Mesendoderm (in vitro differentiated cells): ENCODE measurements around the gene MC1R.
"Not testable (repeated sequence)": the region's sequence is repeated elsewhere in the genome, so short reads cannot be mapped to it uniquely, and the experiment has no call there.

Source experiments
- DNase-seq: peaks from one replicate; pipeline ENCODE4 v3.0.0; 2013
- H2AK5ac ChIP-seq: 2 replicates; pipeline ENCODE4 v1.6.1; 2013; ENCODE audit warnings: low read length, inconsistent platforms
- H2BK120ac ChIP-seq: 2 replicates; pipeline ENCODE4 v1.6.1; 2013; ENCODE audit warnings: low read depth, mild to moderate bottlenecking, low read length, moderate library complexity, mixed read lengths
- H2BK15ac ChIP-seq: replicated peaks from 2 replicates; pipeline ENCODE4 v1.6.1; 2013; ENCODE audit warnings: low read depth, mild to moderate bottlenecking, moderate library complexity
- H2BK5ac ChIP-seq: 2 replicates; pipeline ENCODE4 v1.6.1; 2013; ENCODE audit warnings: low read length, inconsistent platforms
- H3K18ac ChIP-seq: 2 replicates; pipeline ENCODE4 v1.6.1; 2013; ENCODE audit warnings: mild to moderate bottlenecking, low read length, mixed read lengths
- H3K23ac ChIP-seq: one replicate; pipeline ENCODE4 v1.6.1; 2013; ENCODE audit warnings: low read length
- H3K27ac ChIP-seq: 2 replicates; pipeline ENCODE4 v1.5.1; 2013; ENCODE audit warnings: low read depth, mild to moderate bottlenecking, inconsistent platforms, low read length, moderate library complexity
- H3K27me3 ChIP-seq: 2 replicates; pipeline ENCODE4 v1.6.1; 2013; ENCODE audit warnings: low read length, control low read depth, mild to moderate bottlenecking, inconsistent platforms; ENCODE audit not compliant: insufficient read depth, poor library complexity
- H3K36me3 ChIP-seq: 2 replicates; pipeline ENCODE4 v1.6.1; 2013; ENCODE audit warnings: low read length, inconsistent platforms; ENCODE audit not compliant: control insufficient read depth, insufficient read depth
- H3K4ac ChIP-seq: one replicate; pipeline ENCODE4 v1.6.1; 2013; ENCODE audit warnings: low read depth, mild to moderate bottlenecking, low read length, moderate library complexity
- H3K4me1 ChIP-seq: 2 replicates; pipeline ENCODE4 v1.6.1; 2013; ENCODE audit warnings: low read depth, low read length, inconsistent platforms; ENCODE audit not compliant: control insufficient read depth
- H3K4me2 ChIP-seq: 2 replicates; pipeline ENCODE4 v1.6.1; 2013; ENCODE audit warnings: low read length
- H3K4me3 ChIP-seq: 2 replicates; pipeline ENCODE4 v1.5.1; 2013; ENCODE audit warnings: mild to moderate bottlenecking, low read length
- H3K56ac ChIP-seq: one replicate; pipeline ENCODE4 v1.6.1; 2013; ENCODE audit warnings: low read length
- H3K79me1 ChIP-seq: 2 replicates; pipeline ENCODE4 v1.6.1; 2013; ENCODE audit warnings: low read length, inconsistent platforms
- H3K79me2 ChIP-seq: 2 replicates; pipeline ENCODE4 v1.6.1; 2013; ENCODE audit warnings: mild to moderate bottlenecking, low read length; ENCODE audit not compliant: control insufficient read depth, insufficient read depth
- H3K9ac ChIP-seq: 2 replicates; pipeline ENCODE4 v1.6.1; 2013; ENCODE audit warnings: low read length, inconsistent platforms
- H4K5ac ChIP-seq: one replicate; pipeline ENCODE4 v1.6.1; 2013; ENCODE audit warnings: low read length
- H4K8ac ChIP-seq: one replicate; pipeline ENCODE4 v1.6.1; 2013; ENCODE audit warnings: low read depth, mild to moderate bottlenecking, control low read depth, low read length, moderate library complexity
- WGBS: extraction: QIAGEN DNeasy Blood & Tissue Kit; methylation state at CpG from one replicate; pipeline ENCODE4 v1.1.7; 2013; ENCODE audit warnings: low lambda C conversion rate, missing lambda C conversion rate; ENCODE audit not compliant: insufficient coverage; ENCODE audit errors: extremely low coverage; 5-methylcytosine and 5-hydroxymethylcytosine counted together

Gene MC1R

GRCh38 chr16:89911375-89911774, 7.3 kb upstream of the MC1R start:
- no peaks in the 10 kb centered on the region for H3K4me1 ChIP-seq
- H3K4ac ChIP-seq, result no peak overlapping the region
- H3K4me2 ChIP-seq, result no peak overlapping the region
- H3K23ac ChIP-seq, result no peak overlapping the region
- H2AK5ac ChIP-seq, result no peak overlapping the region
- H3K27me3 ChIP-seq, result no peaks in the 10 kb centered on the region
- no peak overlapping the region for H2BK15ac ChIP-seq
- H3K56ac ChIP-seq, result no peak overlapping the region
- H4K8ac ChIP-seq, result no peak overlapping the region
- peaks cover 11% of the 10 kb centered on the region for H3K36me3 ChIP-seq
- no CpG with 5 or more reads among the region's 14 CpGs for WGBS
- H3K18ac ChIP-seq, result no peak overlapping the region
- no peak overlapping the region for H3K4me3 ChIP-seq
- H3K79me1 ChIP-seq, result no peaks in the 10 kb centered on the region
- DNase-seq, result no peak
- no peak overlapping the region for H4K5ac ChIP-seq
- H2BK120ac ChIP-seq, result no peak overlapping the region
- H3K27ac ChIP-seq, result no peak overlapping the region
- no peaks in the 10 kb centered on the region for H3K79me2 ChIP-seq
- no peak overlapping the region for H2BK5ac ChIP-seq
- no peak overlapping the region for H3K9ac ChIP-seq

GRCh38 chr16:89912143-89912542, 6.5 kb upstream of the MC1R start:
- no peaks in the 10 kb centered on the region for H3K4me1 ChIP-seq
- no peak overlapping the region for H3K4me3 ChIP-seq
- DNase-seq, result no peak
- no peak overlapping the region for H3K27ac ChIP-seq
- no peak overlapping the region for H3K56ac ChIP-seq
- no peak overlapping the region for H3K9ac ChIP-seq
- no peak overlapping the region for H2AK5ac ChIP-seq
- no peaks in the 10 kb centered on the region for H3K79me2 ChIP-seq
- no peak overlapping the region for H3K18ac ChIP-seq
- peaks cover 8% of the 10 kb centered on the region for H3K36me3 ChIP-seq
- H3K23ac ChIP-seq, result no peak overlapping the region
- no peaks in the 10 kb centered on the region for H3K79me1 ChIP-seq
- no peak overlapping the region for H2BK5ac ChIP-seq
- H4K5ac ChIP-seq, result no peak overlapping the region
- H3K4me2 ChIP-seq, result no peak overlapping the region
- H4K8ac ChIP-seq, result no peak overlapping the region
- no peak overlapping the region for H2BK15ac ChIP-seq
- no peaks in the 10 kb centered on the region for H3K27me3 ChIP-seq
- no peak overlapping the region for H2BK120ac ChIP-seq
- H3K4ac ChIP-seq, result no peak overlapping the region
- WGBS, result no CpG with 5 or more reads among the region's 13 CpGs

- no peak overlapping the region for H3K27ac ChIP-seq
- no peak overlapping the region for H2BK120ac ChIP-seq
- no peak overlapping the region for H3K18ac ChIP-seq
- H3K27me3 ChIP-seq, result no peaks in the 10 kb centered on the region
- H3K9ac ChIP-seq, result no peak overlapping the region
- H4K5ac ChIP-seq, result no peak overlapping the region
- H3K79me1 ChIP-seq, result no peaks in the 10 kb centered on the region
- WGBS, result no CpG with 5 or more reads among the region's 14 CpGs
- no peak overlapping the region for H3K4me2 ChIP-seq
- H4K8ac ChIP-seq, result no peak overlapping the region
- peaks cover 8% of the 10 kb centered on the region for H3K36me3 ChIP-seq
- no peak overlapping the region for H2BK5ac ChIP-seq
- no peak overlapping the region for H2BK15ac ChIP-seq
- DNase-seq, result no peak
- H3K56ac ChIP-seq, result no peak overlapping the region
- H3K79me2 ChIP-seq, result no peaks in the 10 kb centered on the region
- H3K4ac ChIP-seq, result no peak overlapping the region
- peaks cover 2% of the 10 kb centered on the region for H3K4me1 ChIP-seq
- no peak overlapping the region for H3K23ac ChIP-seq
- no peak overlapping the region for H2AK5ac ChIP-seq
- no peak overlapping the region for H3K4me3 ChIP-seq
Measured at GRCh38 chr16:89912627-89913026, 6.0 kb upstream of the MC1R start.

- Histone ChIP-seq H3K79me1 (no peaks in the 10 kb centered on the region), H2BK15ac (no peak overlapping the region), H4K8ac (no peak overlapping the region), H3K27ac (no peak overlapping the region), H3K18ac (no peak overlapping the region), H2BK120ac (no peak overlapping the region), H3K27me3 (no peaks in the 10 kb centered on the region), H3K79me2 (no peaks in the 10 kb centered on the region), H3K4me2 (no peak overlapping the region), H3K23ac (no peak overlapping the region), H3K9ac (no peak overlapping the region), H4K5ac (no peak overlapping the region), H3K36me3 (peaks cover 7% of the 10 kb centered on the region), H3K4me3 (no peak overlapping the region), H2BK5ac (no peak overlapping the region), H3K4me1 (peaks cover 2% of the 10 kb centered on the region), H2AK5ac (no peak overlapping the region), H3K4ac (no peak overlapping the region), H3K56ac (no peak overlapping the region)
- no peak for DNase-seq
- no CpG with 5 or more reads among the region's 30 CpGs for WGBS
Measured at GRCh38 chr16:89913408-89914387, 5.0 kb upstream of the MC1R start.

- not testable (repeated sequence) for H2BK15ac ChIP-seq, H3K4me1 ChIP-seq, H3K4ac ChIP-seq
Measured at GRCh38 chr16:89914642-89915285, 3.9 kb upstream of the MC1R start.

More at GRCh38 chr16:89914642-89915285, 3.9 kb upstream of the MC1R start:
- H3K4me3 ChIP-seq, H4K5ac ChIP-seq, H3K23ac ChIP-seq, H3K56ac ChIP-seq, H3K36me3 ChIP-seq, H3K4me2 ChIP-seq, H2BK5ac ChIP-seq, H3K18ac ChIP-seq, H3K9ac ChIP-seq, H3K27me3 ChIP-seq, H3K79me1 ChIP-seq, H4K8ac ChIP-seq, H3K79me2 ChIP-seq, H2AK5ac ChIP-seq, H3K27ac ChIP-seq, H2BK120ac ChIP-seq, DNase-seq: not testable (repeated sequence)
- WGBS, result no CpG with 5 or more reads among the region's 11 CpGs
